HG02973 (cell line): ENCODE results near the gene TGOLN2.

ENCODE experiments used
- ATAC-seq: cut with Tn5 transposase; IDR thresholded peaks from one replicate; pipeline ENCODE4 v1.9.1; 2021; ENCODE audit warnings: moderate library complexity; ENCODE audit not compliant: unreplicated experiment

The TGOLN2 gene

GRCh38 chr2:85309699-85310321 is 18.0 kb downstream of the TGOLN2 start:
- no peak for ATAC-seq

- no peak for ATAC-seq
Measured at GRCh38 chr2:85308896-85309555, 18.8 kb downstream of the TGOLN2 start.

- no peak for ATAC-seq
Measured at GRCh38 chr2:85308201-85308600, 19.6 kb downstream of the TGOLN2 start.

- ATAC-seq: no peak
Measured at GRCh38 chr2:85307527-85307897, 20.3 kb downstream of the TGOLN2 start.

- ATAC-seq: no peak
Measured at GRCh38 chr2:85303780-85304531, 23.8 kb downstream of the TGOLN2 start.

- ATAC-seq: no peak
Measured at GRCh38 chr2:85302121-85302520, 25.7 kb downstream of the TGOLN2 start.

GRCh38 chr2:85291425-85292023 is 36.3 kb downstream of the TGOLN2 start:
- no peak for ATAC-seq

GRCh38 chr2:85288244-85288725 is 39.5 kb downstream of the TGOLN2 start:
- no peak for ATAC-seq

- ATAC-seq: no peak
Measured at GRCh38 chr2:85287721-85288120, 40.1 kb downstream of the TGOLN2 start.

- ATAC-seq: no peak
Measured at GRCh38 chr2:85286918-85287317, 40.9 kb downstream of the TGOLN2 start.

- no peak for ATAC-seq
Measured at GRCh38 chr2:85283641-85284040, 44.1 kb downstream of the TGOLN2 start.

- ATAC-seq: no peak
Measured at GRCh38 chr2:85282914-85283313, 44.9 kb downstream of the TGOLN2 start.

- no peak for ATAC-seq
Measured at GRCh38 chr2:85281553-85281952, 46.2 kb downstream of the TGOLN2 start.

GRCh38 chr2:85278361-85278760 is 49.4 kb downstream of the TGOLN2 start:
- no peak for ATAC-seq

- no peak for ATAC-seq
Measured at GRCh38 chr2:85277416-85278158, 50.2 kb downstream of the TGOLN2 start.

- ATAC-seq: no peak
Measured at GRCh38 chr2:85276571-85277118, 51.1 kb downstream of the TGOLN2 start.

GRCh38 chr2:85275984-85276540 is 51.7 kb downstream of the TGOLN2 start:
- ATAC-seq: no peak

GRCh38 chr2:85273738-85274731 is 53.8 kb downstream of the TGOLN2 start:
- no peak for ATAC-seq

- no peak for ATAC-seq
Measured at GRCh38 chr2:85272357-85272756, 55.4 kb downstream of the TGOLN2 start.
